Measurements from ENCODE around the gene TNFSF12. TPM values are rescaled to one million over a fixed set of nuclear protein-coding genes. Genes with fewer than 3 reads are reported as not detected.

Gene TNFSF12
- total RNA-seq, 1 experiment from 2014 or later: 7.1 TPM

GRCh38 chr17:7511108-7511507 lies 37.8 kb upstream of the TNFSF12 start:
- Histone ChIP-seq H2BK120ac (ENCODE audit: low read depth, low read length, poor library complexity, severe bottlenecking) (no peak overlapping the region), H3K27me3 (ENCODE audit: insufficient read depth, low read length) (no peaks in the 10 kb centered on the region), H3K79me2 (ENCODE audit: insufficient read depth, low read length) (no peaks in the 10 kb centered on the region), H2AK5ac (ENCODE audit: insufficient read length, low read length) (no peak overlapping the region), H2AFZ (ENCODE audit: low read length) (no peak overlapping the region), H3K9ac (ENCODE audit: extremely low read depth, insufficient read length, low read length) (no peak overlapping the region), H3K23me2 (ENCODE audit: insufficient read length, low read depth, low read length, poor library complexity, severe bottlenecking) (no peaks in the 10 kb centered on the region), H3K23ac (ENCODE audit: insufficient read length, low read depth, low read length) (no peak overlapping the region), H3K18ac (ENCODE audit: insufficient read length, low read depth, low read length) (no peak overlapping the region), H2BK5ac (ENCODE audit: insufficient read length, low read length) (no peak overlapping the region), H4K20me1 (ENCODE audit: control insufficient read depth, insufficient read depth, insufficient read length) (no peaks in the 10 kb centered on the region), H3K4ac (ENCODE audit: low read depth, low read length) (no peak overlapping the region), H3K56ac (ENCODE audit: insufficient read length, low read depth, low read length) (no peak overlapping the region), H4K5ac (ENCODE audit: insufficient read length, low read depth, low read length) (no peak overlapping the region), H3K4me2 (ENCODE audit: insufficient read depth, insufficient read length, low read length) (no peak overlapping the region), H3K27ac (ENCODE audit: insufficient read length, low read depth, low read length) (no peak overlapping the region), H3T11ph (ENCODE audit: low read length) (no peak overlapping the region), H2BK12ac (ENCODE audit: insufficient read length, low read depth, low read length) (no peak overlapping the region), H3K9me3 (ENCODE audit: control insufficient read depth, low read depth, low read length) (no peaks in the 10 kb centered on the region), H4K91ac (ENCODE audit: insufficient read length, low read depth, low read length) (no peak overlapping the region), H3K79me1 (ENCODE audit: insufficient read depth, low read depth, low read length, poor library complexity, severe bottlenecking) (no peaks in the 10 kb centered on the region), H4K8ac (replicated peaks; ENCODE audit: insufficient read length, low read depth, low read length) (no peak overlapping the region), H2BK15ac (ENCODE audit: low read depth, low read length) (no peak overlapping the region), H2BK20ac (ENCODE audit: low read depth, low read length, poor library complexity, severe bottlenecking) (no peak overlapping the region), H3K14ac (ENCODE audit: insufficient read depth, low read length) (no peak overlapping the region), H3K4me1 (ENCODE audit: insufficient read depth, low read length) (no peaks in the 10 kb centered on the region)
- H3K27ac Mint-ChIP-seq: no peak overlapping the region
- H3K36me3 Mint-ChIP-seq (ENCODE audit: insufficient read depth in 1 of 3, low read depth in 3 of 3): peaks cover 49 to 90% (median 80%) of the 10 kb centered on the region in 3 experiments
- H3K9me3 Mint-ChIP-seq: no peaks in the 10 kb centered on the region
- no CpG with 5 or more reads among the region's 10 CpGs for WGBS (ENCODE audit: extremely low coverage, insufficient read length, low lambda C conversion rate)
- TF ChIP-seq CTCF (conservative IDR thresholded peaks at IDR 0.05): no peak
- DNase-seq: no peak
- H3K4me3 Mint-ChIP-seq: no peak overlapping the region
- no peaks in the 10 kb centered on the region for H3K27me3 Mint-ChIP-seq (ENCODE audit: low read depth)
- no peaks in the 10 kb centered on the region for H3K4me1 Mint-ChIP-seq

All from H9 (cell line).